ENCODE results near the gene TPRG1L.
"Not testable (repeated sequence)": the region's sequence is repeated elsewhere in the genome, so short reads cannot be mapped to it uniquely, and the experiment has no call there.

Gene TPRG1L

DNA sequence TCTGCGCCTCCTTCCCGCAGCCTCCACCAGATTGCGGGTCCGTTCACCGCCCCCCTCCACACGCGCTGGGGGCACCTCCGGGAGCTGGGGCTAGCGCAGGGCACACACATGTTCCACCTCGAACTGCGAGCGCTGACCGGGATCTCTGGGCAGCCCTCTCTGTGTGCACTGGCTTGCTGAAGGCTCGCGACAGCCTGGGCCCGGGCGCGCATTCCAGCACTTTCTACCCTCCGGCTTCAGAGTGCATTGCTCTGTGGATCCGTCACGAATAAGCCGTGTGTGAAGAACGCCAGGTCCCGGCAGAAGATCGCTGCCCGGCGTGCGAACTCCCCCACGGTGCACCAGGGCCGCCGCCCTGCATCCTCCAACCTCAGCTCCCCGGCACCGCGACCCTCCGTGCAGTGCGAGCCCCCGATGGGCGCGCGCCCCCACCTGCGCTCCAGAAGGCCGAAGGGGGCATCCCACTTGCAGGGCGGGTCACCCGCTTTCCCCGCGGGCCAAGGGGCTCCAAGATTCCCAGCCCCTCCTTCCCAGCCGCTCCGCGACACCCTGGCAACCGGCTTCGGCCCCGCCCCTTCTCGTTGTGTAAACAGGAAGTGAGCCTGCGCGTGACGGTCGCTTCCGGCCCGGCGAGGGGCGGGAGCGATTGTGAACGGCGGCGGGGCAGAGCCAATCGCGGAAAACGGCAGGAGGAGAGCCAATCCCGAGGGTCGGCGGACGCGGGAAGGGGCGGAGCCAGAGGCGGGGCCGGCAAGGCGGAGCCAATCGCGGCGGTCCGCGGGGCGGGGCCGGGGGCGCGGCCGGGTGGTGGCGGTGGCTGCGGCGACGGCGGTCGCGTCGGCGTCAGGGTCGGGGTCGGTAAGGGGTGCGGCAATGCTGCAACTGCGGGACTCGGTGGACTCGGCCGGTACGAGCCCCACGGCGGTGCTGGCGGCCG lies at the start of gene TPRG1L:
TPRG1L (plus strand) TSS at position 816 of the 937 bp plus-strand sequence; CDS start at position 874, 58 bp downstream.
- DNase-seq (ENCODE audit: low read depth) = peak; percentile 98

DNA sequence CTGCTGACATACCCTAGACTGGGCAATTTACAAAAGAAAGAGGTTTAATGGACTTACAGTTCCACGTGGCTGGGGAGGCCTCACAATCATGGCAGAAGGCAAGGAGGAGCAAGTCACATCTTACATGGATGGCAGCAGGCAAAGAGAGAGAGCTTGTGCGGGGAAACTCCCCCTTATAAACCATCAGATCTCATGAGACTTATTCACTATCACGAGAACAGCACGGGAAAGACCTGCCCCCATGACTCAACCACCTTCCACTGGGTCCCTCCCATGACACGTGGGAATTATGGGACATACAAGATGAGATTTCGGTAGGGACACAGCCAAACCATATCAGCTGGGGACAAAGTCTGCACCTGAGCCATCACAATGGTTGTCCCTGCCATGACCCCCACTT lies 49.3 kb upstream of the TPRG1L start:
- DNase-seq (ENCODE audit: low read depth) = not testable (repeated sequence)

DNA sequence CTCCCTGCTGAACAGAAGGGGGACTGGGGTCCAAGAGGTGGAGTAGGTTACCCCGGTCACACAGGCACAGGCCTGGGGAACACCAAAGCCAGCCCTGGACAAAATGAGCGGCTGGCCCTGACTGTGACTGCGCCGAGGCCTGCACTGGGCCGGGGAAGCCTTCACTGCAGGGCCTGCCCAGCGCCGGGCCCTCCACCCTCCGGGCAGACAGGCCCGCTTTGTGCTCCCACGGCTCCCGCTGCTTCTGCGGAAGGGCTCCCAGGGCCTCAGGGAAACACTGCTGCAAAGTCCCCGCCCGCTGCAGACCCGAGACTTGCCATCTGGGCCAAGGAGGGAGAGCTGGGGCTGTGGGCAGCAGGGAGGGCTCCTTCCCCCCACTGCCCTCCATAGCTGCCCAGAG lies 48.8 kb upstream of the TPRG1L start:
- DNase-seq (ENCODE audit: low read depth) = no peak

DNA sequence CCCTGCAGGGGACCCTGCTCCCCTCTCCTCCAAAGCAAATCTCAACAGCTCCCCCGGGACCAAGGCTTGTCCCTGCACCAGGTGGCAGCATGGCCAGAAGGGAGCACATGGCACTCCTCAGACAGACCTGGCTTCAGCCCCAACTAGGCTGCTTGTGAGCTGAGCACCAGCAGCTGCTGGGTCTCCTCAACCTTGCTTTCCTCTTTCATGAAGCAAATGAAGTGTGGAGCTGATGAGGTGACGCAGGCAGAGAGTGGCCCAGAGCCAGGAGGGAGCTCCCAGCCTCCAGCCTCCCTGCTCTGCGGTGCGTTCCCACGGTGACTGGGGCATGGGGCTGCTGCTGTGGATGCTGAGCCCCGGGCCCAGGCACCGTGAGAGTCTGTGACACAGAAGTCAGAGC lies 47.5 kb upstream of the TPRG1L start:
- DNase-seq (ENCODE audit: low read depth) = no peak

DNA sequence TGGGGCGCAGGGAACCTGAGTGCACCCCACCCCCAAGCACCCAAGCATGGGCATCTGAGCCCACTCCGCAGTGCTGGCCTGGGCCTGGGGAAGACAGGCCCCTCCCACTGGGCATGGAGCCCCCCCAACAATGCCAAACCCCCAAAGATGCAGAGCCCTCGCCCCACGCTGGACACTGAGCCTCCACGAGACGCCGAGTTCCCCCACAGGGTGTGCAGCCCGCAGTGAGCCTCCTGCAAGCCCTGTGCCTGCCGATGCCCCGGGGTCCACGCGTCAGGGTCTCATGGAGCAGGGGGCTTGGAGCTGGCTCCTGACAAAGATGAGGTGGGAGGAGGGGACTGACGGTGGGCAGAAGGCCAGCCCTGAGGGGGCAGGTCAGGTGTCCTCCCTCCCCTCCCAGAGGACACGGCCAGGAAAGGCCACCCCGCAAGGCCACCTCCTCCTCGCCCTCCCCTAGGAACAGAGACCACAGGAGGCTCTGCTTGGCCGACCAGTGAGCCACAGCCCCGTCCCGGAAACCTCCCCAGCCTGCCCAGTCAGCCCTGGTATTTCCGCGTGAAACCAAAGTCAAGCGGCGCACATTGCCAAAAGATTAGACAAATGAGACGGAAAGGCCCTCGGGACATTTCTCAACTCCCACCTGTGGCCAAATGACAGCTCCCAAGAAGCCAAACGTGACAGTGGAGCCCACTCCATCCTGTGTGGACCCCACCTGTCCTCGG lies 46.9 kb upstream of the TPRG1L start:
- DNase-seq (ENCODE audit: low read depth) = no peak

DNA sequence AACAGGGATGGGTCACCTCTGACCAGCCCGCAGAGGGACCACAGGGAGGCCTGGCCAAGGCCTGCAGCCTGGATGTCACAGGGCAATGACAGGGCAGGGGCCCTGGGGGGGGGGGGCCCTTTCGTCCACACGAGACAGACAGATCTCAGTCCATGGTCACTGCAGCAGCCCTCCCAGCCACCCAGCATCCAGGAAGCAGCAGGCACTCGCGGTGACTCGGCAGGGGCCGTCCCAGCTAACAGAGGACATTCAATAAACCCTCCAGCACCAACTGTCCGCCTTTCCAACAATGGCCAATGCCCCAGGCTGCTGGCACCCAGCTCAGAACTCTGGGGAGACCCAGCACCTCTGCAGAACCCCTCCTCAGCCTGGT lies 46.4 kb upstream of the TPRG1L start:
- no peak for DNase-seq (ENCODE audit: low read depth)

DNA sequence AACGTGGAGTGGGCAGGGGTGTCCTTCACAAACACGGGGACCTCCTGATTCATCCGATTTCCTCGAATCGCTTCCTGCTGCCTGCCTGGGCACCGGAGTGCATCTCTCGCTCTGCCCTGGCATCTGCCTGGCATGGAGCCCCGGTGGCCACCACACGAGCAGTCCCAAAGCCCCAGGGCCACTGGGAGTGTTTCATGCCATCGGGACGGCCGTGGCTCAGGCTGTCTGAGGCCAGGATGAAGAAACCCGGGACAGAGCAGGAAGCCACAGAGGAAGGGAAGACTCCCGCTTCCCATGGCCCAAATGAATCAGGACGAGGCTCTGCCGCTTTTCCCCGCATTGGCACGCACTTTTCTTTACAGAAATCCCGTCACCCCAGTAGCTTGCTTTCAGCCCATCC lies 45.9 kb upstream of the TPRG1L start:
- no peak for DNase-seq (ENCODE audit: low read depth)

DNA sequence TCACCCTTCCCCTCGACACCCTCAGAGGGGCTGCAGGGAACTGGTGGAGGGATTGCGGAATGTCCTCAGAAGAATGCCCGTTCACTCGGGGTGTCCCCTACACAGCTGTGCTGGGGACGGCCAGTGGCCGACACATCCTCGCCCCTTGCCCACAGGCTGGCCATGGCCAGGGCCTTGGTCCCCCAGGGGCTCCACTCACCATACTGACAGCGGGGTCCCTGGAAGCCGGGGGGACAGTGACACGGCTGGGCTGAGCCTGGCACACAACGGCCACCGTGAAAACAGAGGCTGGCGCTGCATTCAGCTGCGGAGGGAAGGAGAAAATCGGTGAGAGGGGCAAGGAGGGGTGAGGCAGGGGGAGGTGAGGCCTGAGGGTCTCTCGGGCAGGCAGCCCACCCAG lies 45.2 kb upstream of the TPRG1L start:
- no peak for DNase-seq (ENCODE audit: low read depth)

DNA sequence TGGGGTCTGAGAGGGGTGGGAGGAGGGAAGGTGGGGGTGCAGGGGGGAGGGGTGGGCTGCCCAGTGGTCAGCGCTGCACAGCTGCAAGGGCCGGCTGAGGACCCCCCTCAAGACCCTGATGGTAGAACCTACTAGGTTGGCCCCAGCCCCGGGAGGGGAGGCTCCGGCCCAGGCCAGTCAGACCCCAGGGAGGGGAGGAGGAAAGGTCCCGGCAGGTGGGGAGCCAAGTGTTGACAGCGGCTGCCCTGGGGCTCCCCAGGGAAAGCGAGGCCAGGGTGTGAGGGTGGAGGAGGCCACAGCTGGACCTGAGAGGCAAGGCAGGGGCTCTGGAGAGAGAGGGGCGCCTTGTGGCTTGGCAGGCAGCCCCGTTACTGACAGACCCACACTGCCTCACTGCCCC lies 44.6 kb upstream of the TPRG1L start:
- no peak for DNase-seq (ENCODE audit: low read depth)

DNA sequence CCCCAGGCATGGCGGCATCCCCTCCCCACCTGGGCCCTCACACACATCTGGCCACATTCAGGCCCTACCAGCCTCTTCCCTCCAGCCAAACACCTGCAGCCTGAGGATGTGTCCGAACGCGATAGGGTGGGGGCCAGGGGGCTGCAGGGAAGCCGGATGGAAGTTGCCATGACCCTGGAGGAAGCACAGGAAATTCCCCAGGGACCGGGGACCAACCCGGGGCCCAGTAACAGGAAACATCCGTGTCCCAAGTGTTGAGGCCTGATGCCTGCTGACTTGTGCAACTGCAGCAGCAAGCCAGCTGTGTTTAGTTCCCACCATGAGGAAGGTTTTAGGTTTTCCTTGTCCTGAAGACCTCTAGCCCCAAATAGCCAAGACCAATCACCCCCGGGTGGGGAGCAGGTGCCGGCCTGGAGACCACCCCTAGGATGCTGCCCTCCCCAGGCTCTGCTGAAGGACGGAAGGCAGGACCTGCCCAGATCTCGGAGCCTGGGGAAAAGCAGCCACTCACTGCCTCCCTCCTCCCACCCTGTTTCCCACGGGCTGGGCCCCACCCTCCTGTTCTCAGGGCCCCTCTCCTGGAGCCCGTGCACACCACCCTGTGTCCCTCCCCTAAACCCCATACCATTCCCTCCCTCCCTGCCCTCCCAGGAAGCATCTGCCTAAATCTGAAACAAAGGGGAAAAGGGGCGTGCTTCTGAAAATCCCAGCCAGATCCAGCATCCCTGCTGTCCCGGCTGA lies 43.3 kb upstream of the TPRG1L start:
- DNase-seq (ENCODE audit: low read depth) = no peak

DNA sequence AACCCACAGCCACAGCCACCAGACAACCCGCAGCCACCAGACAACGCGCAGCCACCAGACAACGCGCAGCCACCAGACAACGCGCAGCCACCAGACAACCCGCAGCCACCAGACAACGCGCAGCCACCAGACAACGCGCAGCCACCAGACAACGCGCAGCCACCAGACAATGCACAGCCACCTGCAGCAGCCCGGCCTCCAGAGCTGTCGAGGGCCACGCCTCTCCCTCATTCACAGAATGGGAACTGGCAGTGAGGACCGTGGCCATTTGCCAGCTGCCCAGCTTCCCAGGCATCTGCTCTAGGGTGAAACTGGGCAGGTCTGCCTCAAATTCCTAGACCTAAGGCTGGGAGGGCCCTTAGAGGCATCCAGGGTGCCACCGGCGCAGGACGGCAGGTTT lies 41.1 kb upstream of the TPRG1L start:
- DNase-seq (ENCODE audit: low read depth) = not testable (repeated sequence)

DNA sequence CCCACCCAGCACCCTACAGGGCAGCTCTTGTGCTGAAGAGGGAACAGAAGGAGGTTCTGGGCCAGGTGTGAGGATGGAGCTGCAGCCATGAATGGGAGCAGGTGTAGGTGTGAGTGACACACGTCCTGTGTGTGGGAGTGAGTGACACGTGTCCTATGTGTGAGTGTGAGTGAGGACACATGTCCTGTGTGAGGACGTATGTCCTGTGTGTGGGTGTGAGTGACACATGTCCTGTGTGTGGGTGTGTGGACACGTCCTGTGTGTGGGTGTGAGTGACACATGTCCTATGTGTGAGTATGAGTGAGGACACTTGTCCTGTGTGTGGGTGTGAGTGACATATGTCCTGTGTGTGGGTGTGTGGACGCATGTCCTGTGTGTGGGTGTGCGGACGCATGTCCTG lies 39.9 kb upstream of the TPRG1L start:
- DNase-seq (ENCODE audit: low read depth) = no peak

DNA sequence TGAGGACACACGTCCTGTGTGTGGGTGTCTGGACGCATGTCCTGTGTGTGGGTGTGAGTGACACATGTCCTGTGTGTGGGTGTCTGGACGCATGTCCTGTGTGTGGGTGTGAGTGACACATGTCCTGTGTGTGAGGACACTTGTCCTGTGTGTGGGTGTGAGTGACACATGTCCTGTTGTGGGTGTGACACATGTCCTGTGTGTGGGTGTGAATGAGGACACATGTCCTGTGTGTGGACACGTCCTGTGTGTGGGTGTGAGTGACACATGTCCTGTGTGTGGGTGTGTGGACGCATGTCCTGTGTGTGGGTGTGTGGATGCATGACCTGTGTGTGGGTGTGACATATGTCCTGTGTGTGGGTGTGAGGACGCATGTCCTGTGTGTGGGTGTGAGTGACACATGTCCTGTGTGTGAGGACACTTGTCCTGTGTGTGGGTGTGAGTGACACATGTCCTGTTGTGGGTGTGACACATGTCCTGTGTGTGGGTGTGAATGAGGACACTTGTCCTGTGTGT lies 39.4 kb upstream of the TPRG1L start:
- not testable (repeated sequence) for DNase-seq (ENCODE audit: low read depth)

DNA sequence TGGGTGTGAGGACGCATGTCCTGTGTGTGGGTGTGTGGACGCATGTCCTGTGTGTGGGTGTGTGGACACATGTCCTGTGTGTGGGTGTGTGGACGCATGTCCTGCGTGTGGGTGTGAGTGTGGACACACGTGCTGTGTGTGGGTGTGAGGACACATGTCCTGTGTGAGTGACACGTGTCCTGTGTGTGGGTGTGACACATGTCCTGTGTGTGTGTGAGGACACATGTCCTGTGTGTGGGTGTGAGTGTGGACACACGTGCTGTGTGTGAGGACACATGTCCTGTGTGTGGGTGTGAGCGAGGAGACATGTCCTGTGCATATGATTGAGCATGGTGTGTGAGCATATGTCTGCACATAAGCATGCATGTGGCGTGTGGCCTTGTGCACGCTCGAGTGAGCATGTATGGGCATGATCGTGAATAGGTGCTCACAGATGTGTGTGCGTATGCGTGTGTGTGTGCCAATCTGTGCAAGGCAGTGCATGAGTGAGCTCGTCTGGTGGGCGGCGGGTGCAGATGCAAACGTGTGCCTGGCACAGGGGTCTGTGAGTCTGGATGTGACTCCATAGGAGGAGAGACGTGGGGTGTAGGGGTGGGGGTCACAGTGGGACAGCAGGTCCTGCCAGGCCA lies 38.8 kb upstream of the TPRG1L start:
- no peak for DNase-seq (ENCODE audit: low read depth)

DNA sequence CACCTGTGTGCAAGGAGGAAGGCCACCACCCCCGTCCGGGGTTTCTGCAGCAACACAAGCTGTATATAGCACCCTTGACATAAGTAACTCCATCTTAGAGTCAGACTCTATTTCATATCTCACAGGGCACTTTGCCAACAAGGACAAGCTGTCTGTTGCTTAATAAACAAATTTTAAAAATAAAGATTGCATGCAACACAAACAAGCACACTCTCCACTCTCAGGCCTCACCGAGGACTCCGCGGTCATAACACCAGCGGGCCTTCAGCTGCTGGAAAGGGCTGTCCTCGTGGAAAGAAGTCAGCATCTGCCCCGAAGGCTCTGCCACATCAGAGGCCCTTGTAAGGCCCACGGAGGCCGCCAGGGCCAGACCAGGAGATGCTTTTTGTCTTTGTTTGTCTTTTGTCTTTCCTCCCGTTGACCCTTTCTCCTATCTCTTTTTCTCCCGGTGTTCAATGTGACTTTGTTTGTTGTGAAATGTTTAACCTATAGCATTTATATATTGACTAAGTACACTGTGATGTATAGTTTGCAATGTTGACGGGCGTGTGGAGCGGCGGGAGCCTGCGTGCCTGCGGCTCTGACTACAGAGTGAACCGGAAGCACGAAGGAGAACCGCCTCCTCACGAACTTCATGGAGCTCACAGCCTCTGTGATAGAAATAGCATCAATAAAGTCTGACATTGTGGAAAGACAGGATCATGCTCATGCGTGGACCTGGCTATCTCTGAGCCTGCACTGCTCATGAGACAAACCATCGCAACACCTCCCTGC lies 37.6 kb upstream of the TPRG1L start:
- no peak for DNase-seq (ENCODE audit: low read depth)

DNA sequence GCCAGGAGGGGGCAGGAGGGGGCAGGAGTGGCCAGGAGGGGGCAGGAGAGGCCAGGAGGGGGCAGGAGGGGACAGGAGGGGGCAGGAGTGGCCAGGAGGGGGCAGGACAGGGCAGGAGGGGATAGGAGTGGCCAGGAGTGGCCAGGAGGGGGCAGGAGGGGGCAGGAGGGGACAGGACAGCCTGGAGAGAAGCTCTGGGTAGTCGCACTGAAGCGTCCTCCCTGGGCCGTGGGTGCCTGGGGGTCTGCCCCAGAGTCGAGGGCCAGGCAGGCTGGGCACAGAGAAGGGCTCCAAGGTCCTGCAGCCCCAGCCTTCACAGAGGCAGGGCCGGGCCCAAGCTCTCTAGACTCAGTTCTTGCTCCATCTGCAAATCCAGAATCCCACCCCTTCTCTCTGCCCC lies 36.4 kb upstream of the TPRG1L start:
- DNase-seq (ENCODE audit: low read depth) = no peak

DNA sequence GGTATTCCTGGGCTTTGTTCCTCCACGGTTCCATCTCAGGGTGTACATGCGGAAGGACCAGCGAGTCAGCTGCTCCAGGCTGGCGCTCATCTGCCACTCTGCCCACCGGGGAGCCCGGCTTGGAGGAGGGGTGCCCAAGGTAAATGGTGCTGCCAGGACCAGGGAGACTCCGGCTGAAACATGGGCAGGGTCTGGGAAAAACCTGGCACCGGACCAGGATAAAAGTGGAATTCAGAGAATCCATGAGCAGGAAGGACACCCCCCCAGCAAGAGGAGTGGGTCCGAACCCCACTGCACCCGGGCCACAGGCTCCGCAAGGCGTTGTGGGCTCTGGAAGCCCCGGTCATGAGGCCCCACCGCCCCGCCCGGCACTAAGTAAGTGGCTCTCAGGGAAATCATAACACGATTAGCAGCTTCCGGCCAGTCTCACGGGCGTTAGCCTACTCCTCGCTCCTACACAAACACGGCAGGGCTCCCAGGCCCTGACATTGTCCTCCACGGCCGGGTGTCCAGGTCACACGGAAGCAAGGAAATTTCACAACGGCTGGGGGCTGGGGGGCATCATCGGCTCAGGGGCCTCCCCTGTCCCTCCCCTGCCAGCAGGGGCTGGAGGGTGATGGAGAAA lies 34.6 kb upstream of the TPRG1L start:
- DNase-seq (ENCODE audit: low read depth) = no peak

DNA sequence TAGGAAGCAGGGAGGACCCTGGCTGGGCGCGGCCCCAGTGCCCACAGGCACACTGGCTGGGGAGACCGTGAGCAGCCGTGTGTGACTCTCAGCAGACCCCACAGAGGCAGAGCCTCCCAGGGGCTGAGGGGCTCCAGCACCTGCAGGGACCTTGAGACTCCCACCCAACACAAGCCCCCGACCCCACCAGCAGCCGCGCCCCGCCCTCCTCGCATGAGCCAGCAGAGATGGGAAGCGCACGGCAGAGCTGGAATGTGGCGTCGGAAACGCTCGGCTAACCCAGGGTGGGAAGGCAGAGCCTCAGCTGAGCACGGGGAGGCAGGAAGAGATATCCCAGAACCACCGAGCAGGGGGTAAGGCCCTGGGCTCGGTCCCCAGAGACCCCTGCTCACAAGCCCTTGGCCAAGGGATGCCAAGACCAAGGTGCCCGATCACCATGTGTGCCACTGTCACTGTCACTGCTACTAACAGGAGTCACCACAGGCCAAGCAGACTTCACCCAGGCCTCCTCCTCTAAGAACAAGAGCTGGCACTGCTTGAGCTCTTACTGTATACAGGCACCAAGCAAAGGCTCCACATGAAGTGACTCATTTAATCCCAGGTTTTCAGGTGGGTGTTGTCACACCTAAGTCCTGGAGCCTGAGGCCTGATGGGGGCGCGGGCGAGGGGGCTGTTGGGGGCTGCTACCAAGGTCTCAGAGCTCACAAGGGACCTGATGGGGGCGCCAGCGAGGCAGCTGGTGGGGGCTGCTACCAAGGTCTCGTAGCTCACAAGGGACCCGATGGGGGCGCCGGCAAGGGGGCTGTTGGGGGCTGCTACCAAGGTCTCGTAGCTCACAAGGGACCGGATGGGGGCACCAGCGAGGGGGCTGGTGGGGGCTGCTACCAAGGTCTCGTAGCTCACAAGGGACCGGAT lies 33.6 kb upstream of the TPRG1L start:
- DNase-seq (ENCODE audit: low read depth) = no peak

DNA sequence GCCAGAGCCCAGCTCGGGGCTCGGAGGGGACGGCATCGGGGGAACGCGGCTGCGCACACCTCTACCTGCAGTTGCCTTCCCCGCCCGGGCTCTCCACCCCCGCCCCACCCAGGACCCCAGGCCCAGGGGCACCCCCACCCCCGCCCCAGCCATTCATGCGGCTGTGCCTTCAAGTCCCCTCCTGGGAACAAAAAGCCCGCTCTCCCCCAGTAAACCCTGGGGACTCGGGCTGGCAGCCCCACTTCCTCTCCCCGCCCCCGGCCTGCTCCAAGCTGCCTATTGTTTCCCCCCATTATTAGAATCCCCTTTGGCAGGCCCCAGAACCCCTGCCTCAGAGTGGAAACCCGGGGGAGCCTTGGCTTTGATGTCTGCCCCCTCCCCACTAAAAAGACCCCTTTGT lies 31.5 kb upstream of the TPRG1L start:
- DNase-seq (ENCODE audit: low read depth) = no peak

DNA sequence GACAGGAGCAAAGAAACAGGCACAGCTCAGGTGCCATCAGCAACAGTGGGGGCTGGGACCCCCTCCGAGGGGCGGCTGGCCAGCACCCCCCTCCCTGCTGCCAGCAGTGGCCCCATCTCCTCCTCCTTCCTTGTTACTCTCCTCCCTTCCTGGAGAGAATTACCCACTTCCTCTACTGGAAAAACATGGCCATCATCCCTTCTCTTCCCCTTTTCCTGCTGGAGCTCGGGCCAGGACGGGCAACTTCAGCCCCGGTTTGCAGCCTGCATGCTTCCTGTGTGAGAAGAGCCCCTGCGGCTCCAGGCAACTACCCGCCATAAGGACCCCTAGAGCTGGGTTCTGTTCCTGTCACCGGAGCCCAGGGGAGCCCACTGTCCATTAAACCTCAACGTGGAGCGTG lies 31.1 kb upstream of the TPRG1L start:
- DNase-seq (ENCODE audit: low read depth) = no peak

Measured in stimulated activated CD8-positive, alpha-beta memory T cell treated with anti-CD3 and anti-CD28 coated beads, Interleukin-15, amount 100 ng/mL, for 24 hours (primary cell).